Measurements from ENCODE around the gene PTPRG.

- TF ChIP-seq EP300 (IDR thresholded peaks at IDR 0.05) = no peak
- TF ChIP-seq CTCF (IDR thresholded peaks at IDR 0.05) = no peak
- no peak for TF ChIP-seq POLR2AphosphoS5 (IDR thresholded peaks at IDR 0.05)
- no peak for TF ChIP-seq POLR2A (IDR thresholded peaks at IDR 0.05)
These were observed 404.4 kb downstream of the PTPRG start for GRCh38 chr3:61965770-61966131.
